ENCODE measurements around the gene TYMS.

TYMS gene

DNA sequence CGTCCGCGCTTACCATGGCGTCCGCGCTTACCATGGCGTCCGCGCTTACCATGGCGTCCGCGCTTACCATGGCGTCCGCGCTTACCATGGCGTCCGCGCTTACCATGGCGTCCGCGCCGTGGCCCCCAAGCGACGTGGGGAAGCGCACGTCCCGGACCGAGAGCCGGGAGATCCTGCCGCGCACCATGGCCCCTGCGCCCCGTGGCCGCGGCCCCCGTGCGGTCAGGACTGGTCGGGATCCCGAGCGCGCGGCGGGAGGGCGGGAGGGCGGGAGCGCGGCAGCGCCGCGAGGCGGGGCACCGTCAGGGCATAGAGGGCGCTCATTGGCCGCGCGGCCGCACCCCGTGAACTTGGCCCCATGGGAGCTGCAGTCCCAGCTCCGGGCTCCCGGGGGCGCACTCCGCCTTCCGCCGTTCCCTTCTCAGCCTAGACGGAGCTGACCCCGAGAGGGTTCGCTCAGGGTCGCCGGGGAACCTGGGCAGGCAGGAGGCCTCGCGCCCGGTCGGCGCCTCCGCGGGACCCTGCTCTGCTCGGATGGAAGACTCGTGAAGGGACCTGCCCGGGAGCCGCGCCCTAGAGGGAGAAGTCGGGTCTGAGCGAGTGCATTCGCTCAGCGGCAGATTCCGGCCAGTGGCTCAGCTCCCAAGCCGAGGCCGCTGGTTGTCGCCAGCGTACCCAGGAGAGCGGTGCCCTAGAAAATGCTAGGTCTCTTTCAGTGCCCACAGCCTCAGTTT lies 55.1 kb downstream of the TYMS start, which contains the start of gene ENOSF1:
TSS of gene ENOSF1 (minus strand) at position 230 of the 734 bp plus-strand sequence. CDS start at position 187, 43 bp downstream.
- peak; percentile 78 for DNase-seq (ENCODE audit: low read depth)

DNA sequence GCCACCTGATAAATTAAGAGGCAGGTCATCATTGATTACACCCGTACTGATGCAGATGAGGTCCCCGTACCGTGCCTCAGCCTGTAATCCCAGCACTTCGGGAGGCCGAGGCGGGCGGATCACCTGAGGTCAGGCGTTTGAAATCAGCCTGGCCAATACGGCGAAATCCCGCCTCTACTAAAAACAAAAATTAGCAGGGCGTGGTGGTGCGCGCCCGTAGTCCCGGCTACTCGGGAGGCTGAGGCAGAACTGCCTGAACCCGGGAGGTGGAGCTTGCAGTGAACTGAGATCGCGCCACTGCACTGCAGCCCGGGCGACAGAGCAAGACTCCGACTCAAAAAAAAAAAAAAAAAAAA lies 55.7 kb downstream of the TYMS start:
- no peak for DNase-seq (ENCODE audit: low read depth)

DNA sequence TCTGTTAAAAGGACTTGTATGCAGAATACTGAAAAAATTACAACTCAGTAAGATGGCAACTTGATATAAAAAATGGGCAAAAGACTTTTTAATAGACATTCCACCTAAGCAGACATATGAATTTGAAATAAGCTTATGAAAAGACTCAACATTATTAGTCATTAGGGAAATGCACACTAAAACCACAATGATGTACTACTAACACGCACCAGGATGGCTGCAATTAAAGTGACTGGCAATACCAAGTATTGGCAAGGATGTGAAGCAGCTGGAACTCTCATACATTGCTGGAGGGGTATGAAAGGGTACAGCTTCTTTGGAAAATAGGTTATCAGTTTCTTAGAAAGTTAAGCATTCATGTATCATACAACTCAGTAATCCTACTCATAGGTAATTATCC lies 58.2 kb downstream of the TYMS start:
- DNase-seq (ENCODE audit: low read depth), result no peak

DNA sequence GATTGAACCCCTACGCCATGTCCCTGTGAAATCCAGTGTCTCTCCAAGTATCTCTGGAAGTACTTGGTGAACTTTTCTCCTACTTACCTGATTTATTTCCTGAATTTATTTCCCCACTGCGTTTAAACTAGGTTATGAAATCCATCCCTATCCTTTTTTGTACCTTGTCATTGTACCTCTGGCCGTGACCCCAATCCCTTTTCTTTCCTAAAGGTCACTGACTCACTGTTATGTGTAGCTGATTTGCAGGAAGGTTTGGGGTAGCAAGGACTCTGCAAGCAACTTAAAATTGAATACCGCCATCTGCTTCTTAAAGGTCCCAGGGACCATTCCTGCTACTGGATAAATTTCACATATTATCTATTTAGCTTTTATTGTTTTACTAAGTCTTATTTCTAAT lies 59.5 kb downstream of the TYMS start:
- no peak for DNase-seq (ENCODE audit: low read depth)

Data from stimulated activated CD8-positive, alpha-beta memory T cell treated with anti-CD3 and anti-CD28 coated beads, Interleukin-7, amount 100 ng/mL, for 24 hours (primary cell).